HEK293 (cell line): Measurements from ENCODE around the gene KBTBD4.
A peak's percentile ranks its signal among the peaks of the same experiment; 100 is the strongest.
"Not testable (repeated sequence)": the region's sequence is repeated elsewhere in the genome, so short reads cannot be mapped to it uniquely, and the experiment has no call there.

Experiments used
- CTCF ChIA-PET: fragments of 350-600 bp; formaldehyde crosslinking; extraction: SDS; loops from one replicate; lab custom pipeline; 2021; ENCODE audit warnings: antibody characterized with exemption; lab: Yijun Ruan, JAX
- POLR2A ChIA-PET: fragments of 300-600 bp; formaldehyde crosslinking; extraction: SDS; loops from one replicate; lab custom pipeline; 2020; ENCODE audit warnings: antibody characterized with exemption, inconsistent platforms; lab: Yijun Ruan, JAX
- H3K27ac ChIP-seq: fragments of 200-500 bp; sonication (Bioruptor generic); 2 replicates; pipeline ENCODE4 v1.5.1; 2014; ENCODE audit warnings: low read depth, low read length, control low read depth, inconsistent platforms; ENCODE audit errors: extremely low read depth
- H3K36me3 ChIP-seq, 2 experiments: fragments of 200-500 bp in 1 of 2; sonication (Bioruptor generic) in 1 of 2; 1 replicate in 1 of 2; 2 replicates in 1 of 2; pipeline ENCODE4 v1.5.1; 2014 to 2017; ENCODE audit warnings: inconsistent platforms in 2 of 2, low read length in 2 of 2; ENCODE audit not compliant: control insufficient read depth in 2 of 2, insufficient read depth in 1 of 2
- H3K4me1 ChIP-seq: fragments of 200-500 bp; sonication (Bioruptor generic); 2 replicates; pipeline ENCODE4 v1.5.1; 2014; ENCODE audit warnings: mild to moderate bottlenecking, low read length, inconsistent platforms; ENCODE audit not compliant: control insufficient read depth, insufficient read depth
- H3K4me3 ChIP-seq: 2 replicates; pipeline ENCODE4 v1.5.1; 2011; ENCODE audit warnings: low read depth, mild to moderate bottlenecking, control low read depth, low read length, moderate library complexity
- H3K9me3 ChIP-seq: fragments of 200-500 bp; sonication (Bioruptor generic); 2 replicates; pipeline ENCODE4 v1.5.1; 2014; ENCODE audit warnings: low read depth, low read length, inconsistent platforms; ENCODE audit not compliant: control insufficient read depth, insufficient read depth
- SP7 ChIP-seq: fragments of 450-650 bp; formaldehyde crosslinking; IDR thresholded peaks from 2 replicates; pipeline ENCODE4 v1.5.1; 2016; ENCODE audit warnings: missing biosample characterization, missing genetic modification characterization
- ZBTB17 ChIP-seq: fragments of 450-650 bp; formaldehyde crosslinking; IDR thresholded peaks from 2 replicates; pipeline ENCODE4 v1.5.1; 2016; ENCODE audit warnings: missing biosample characterization, missing genetic modification characterization
- ZBTB20 ChIP-seq: fragments of 450-650 bp; formaldehyde crosslinking; IDR thresholded peaks from 2 replicates; pipeline ENCODE4 v1.5.1; 2016; ENCODE audit warnings: missing biosample characterization, missing genetic modification characterization
- ZBTB48 ChIP-seq: fragments of 450-650 bp; formaldehyde crosslinking; IDR thresholded peaks from 2 replicates; pipeline ENCODE4 v1.5.1; 2016; ENCODE audit warnings: missing biosample characterization, missing genetic modification characterization
- ZNF239 ChIP-seq: fragments of 450-650 bp; formaldehyde crosslinking; IDR thresholded peaks from 2 replicates; pipeline ENCODE4 v1.5.1; 2016; ENCODE audit warnings: missing biosample characterization, missing genetic modification characterization
- ZNF335 ChIP-seq: fragments of 450-650 bp; formaldehyde crosslinking; conservative IDR thresholded peaks from 2 replicates; pipeline ENCODE4 v1.5.1; 2016; ENCODE audit warnings: missing biosample characterization, missing genetic modification characterization
- ZNF341 ChIP-seq: fragments of 450-650 bp; formaldehyde crosslinking; IDR thresholded peaks from 2 replicates; pipeline ENCODE4; 2016; ENCODE audit warnings: low read depth, missing biosample characterization, missing genetic modification characterization
- ZNF600 ChIP-seq: fragments of 450-650 bp; formaldehyde crosslinking; IDR thresholded peaks from 2 replicates; pipeline ENCODE4 v1.5.1; 2016; ENCODE audit warnings: missing biosample characterization, missing genetic modification characterization
- ZNF707 ChIP-seq: fragments of 450-650 bp; formaldehyde crosslinking; IDR thresholded peaks from 2 replicates; pipeline ENCODE4 v1.5.1; 2016; ENCODE audit warnings: missing biosample characterization, missing genetic modification characterization
- TF ChIP-seq, protein P1 (sequence below): fragments of 450-650 bp; formaldehyde crosslinking; IDR thresholded peaks from 2 replicates; pipeline ENCODE4 v1.5.1; 2016; ENCODE audit warnings: missing biosample characterization, missing genetic modification characterization
- TF ChIP-seq, protein P2 (sequence below): fragments of 450-650 bp; formaldehyde crosslinking; IDR thresholded peaks from 2 replicates; pipeline ENCODE4 v1.5.1; 2016; ENCODE audit warnings: missing biosample characterization, missing genetic modification characterization
- TF ChIP-seq, protein P3 (sequence below): fragments of 450-650 bp; formaldehyde crosslinking; IDR thresholded peaks from 2 replicates; pipeline ENCODE4 v1.5.1; 2016; ENCODE audit warnings: missing biosample characterization, missing genetic modification characterization
- TF ChIP-seq, protein P4 (sequence below): fragments of 450-650 bp; IDR thresholded peaks from 2 replicates; pipeline ENCODE4 v1.5.1; 2018; ENCODE audit warnings: missing biosample characterization, mild to moderate bottlenecking, missing genetic modification characterization

Gene KBTBD4

DNA sequence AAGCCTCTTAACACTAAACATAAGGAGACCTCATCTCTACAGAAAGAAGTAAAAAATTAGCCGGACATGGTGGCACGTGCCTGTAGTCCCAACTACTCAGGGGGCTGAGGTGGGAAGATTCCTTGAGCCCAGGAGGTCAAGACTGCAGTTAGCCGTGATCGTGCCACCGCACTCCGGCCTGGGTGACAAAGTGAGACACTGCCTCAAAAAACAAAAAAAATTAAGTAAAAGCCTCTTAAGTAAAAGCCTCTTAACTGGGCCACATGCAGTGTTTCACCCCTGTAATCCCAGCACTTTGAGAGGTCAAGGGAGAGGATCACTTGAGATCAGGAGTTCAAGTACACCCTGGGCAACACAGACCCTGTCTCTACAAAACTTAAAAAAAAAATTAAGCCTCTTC lies 51.6 kb downstream of the KBTBD4 start:
- TF ChIP-seq, protein P1, sequence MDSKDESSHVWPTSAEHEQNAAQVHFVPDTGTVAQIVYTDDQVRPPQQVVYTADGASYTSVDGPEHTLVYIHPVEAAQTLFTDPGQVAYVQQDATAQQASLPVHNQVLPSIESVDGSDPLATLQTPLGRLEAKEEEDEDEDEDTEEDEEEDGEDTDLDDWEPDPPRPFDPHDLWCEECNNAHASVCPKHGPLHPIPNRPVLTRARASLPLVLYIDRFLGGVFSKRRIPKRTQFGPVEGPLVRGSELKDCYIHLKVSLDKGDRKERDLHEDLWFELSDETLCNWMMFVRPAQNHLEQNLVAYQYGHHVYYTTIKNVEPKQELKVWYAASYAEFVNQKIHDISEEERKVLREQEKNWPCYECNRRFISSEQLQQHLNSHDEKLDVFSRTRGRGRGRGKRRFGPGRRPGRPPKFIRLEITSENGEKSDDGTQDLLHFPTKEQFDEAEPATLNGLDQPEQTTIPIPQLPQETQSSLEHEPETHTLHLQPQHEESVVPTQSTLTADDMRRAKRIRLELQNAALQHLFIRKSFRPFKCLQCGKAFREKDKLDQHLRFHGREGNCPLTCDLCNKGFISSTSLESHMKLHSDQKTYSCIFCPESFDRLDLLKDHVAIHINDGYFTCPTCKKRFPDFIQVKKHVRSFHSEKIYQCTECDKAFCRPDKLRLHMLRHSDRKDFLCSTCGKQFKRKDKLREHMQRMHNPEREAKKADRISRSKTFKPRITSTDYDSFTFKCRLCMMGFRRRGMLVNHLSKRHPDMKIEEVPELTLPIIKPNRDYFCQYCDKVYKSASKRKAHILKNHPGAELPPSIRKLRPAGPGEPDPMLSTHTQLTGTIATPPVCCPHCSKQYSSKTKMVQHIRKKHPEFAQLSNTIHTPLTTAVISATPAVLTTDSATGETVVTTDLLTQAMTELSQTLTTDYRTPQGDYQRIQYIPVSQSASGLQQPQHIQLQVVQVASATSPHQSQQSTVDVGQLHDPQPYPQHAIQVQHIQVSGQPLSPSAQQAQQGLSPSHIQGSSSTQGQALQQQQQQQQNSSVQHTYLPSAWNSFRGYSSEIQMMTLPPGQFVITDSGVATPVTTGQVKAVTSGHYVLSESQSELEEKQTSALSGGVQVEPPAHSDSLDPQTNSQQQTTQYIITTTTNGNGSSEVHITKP (tag by site-specific recombination), result peak; percentile 62
- TF ChIP-seq, protein P2, sequence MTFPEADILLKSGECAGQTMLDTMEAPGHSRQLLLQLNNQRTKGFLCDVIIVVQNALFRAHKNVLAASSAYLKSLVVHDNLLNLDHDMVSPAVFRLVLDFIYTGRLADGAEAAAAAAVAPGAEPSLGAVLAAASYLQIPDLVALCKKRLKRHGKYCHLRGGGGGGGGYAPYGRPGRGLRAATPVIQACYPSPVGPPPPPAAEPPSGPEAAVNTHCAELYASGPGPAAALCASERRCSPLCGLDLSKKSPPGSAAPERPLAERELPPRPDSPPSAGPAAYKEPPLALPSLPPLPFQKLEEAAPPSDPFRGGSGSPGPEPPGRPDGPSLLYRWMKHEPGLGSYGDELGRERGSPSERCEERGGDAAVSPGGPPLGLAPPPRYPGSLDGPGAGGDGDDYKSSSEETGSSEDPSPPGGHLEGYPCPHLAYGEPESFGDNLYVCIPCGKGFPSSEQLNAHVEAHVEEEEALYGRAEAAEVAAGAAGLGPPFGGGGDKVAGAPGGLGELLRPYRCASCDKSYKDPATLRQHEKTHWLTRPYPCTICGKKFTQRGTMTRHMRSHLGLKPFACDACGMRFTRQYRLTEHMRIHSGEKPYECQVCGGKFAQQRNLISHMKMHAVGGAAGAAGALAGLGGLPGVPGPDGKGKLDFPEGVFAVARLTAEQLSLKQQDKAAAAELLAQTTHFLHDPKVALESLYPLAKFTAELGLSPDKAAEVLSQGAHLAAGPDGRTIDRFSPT (tag by site-specific recombination), result no peak
- TF ChIP-seq SP7 (tag by site-specific recombination), result peak; percentile 52; the same call in 1 of the 2 replicates
- Histone ChIP-seq H3K27ac (no peak overlapping the region), H3K4me3 (no peak overlapping the region), H3K9me3 (no peaks in the 10 kb centered on the region), H3K36me3 (no peaks in the 10 kb centered on the region; a peak in 1 of 3 replicates), H3K4me1 (peaks cover 17% of the 10 kb centered on the region)
- ChIA-PET CTCF (no interaction called here), POLR2A (interaction anchor here (0.6 kb wide), 1 partner anchor 48 kb away, joined by 4 read pairs; no protein-coding TSS in a partner anchor)

DNA sequence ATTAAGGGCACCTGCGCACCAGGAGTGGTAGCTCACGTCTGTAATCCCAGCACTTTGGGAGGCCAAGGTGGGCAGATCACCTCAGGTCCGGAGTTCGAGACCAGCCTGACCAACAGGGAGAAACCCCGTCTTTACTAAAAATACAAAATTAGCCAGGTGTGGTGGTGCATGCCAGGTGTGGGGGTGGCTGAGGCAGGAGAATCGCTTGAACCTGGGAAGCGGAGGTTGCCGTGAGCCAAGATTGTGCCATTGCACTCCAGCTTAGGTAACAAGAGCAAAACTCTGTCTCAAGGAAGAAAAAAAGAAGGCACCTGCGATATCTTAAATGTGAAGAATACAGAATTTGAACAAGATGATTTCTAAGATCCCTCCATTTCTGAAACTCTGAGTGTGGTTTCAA lies 52.7 kb downstream of the KBTBD4 start:
- CTCF ChIA-PET, result interaction anchor here (0.9 kb wide), 1 partner anchor 12 kb away, joined by 3 read pairs; no protein-coding TSS in a partner anchor
- POLR2A ChIA-PET, result not testable (repeated sequence)

DNA sequence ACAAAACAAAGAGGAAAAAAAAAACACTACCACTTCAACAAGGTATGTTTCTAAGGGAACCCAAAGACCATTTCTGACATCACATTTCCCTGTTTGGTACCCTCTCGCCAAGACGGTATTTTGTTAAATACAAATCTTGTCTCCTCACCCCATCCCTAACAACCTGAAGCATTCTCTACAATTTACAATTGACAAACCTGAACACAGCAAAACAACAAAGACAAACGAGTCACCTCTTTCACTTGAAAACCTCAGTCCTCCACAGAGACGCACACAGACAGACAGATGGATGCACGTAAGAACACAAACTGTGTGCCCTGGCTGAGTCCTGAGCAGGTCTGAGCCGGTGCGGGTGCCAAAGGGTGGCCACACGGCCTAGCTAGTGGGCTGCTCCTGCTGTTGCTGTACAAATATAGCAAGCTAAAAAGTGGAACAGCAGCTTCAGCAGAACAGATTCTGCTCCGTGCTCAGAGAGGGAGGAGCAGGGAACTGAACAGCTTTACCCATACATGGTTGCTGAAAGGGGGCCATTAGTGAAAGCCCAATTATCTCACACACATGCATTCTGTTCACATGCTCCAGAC lies 54.4 kb downstream of the KBTBD4 start:
- CTCF ChIA-PET, result interaction anchor here (1.0 to 1.6 kb wide), 2 partner anchors 14 to 16 kb away, joined by 3 read pairs; no protein-coding TSS in a partner anchor
- Histone ChIP-seq H3K27ac (peak overlapping the region; percentile 27), H3K9me3 (no peaks in the 10 kb centered on the region), H3K4me1 (peaks cover 17% of the 10 kb centered on the region), H3K4me3 (no peak overlapping the region), H3K36me3 (no peaks in the 10 kb centered on the region; a peak in 1 of 3 replicates)
- POLR2A ChIA-PET, result interaction anchor here (0.8 kb wide), 1 partner anchor 15 kb away, joined by 3 read pairs; no protein-coding TSS in a partner anchor
- peak; percentile 15; the same call in 1 of the 2 replicates for TF ChIP-seq ZNF335 (tag by site-specific recombination)
- TF ChIP-seq ZNF239, result no peak
- TF ChIP-seq, protein P3, sequence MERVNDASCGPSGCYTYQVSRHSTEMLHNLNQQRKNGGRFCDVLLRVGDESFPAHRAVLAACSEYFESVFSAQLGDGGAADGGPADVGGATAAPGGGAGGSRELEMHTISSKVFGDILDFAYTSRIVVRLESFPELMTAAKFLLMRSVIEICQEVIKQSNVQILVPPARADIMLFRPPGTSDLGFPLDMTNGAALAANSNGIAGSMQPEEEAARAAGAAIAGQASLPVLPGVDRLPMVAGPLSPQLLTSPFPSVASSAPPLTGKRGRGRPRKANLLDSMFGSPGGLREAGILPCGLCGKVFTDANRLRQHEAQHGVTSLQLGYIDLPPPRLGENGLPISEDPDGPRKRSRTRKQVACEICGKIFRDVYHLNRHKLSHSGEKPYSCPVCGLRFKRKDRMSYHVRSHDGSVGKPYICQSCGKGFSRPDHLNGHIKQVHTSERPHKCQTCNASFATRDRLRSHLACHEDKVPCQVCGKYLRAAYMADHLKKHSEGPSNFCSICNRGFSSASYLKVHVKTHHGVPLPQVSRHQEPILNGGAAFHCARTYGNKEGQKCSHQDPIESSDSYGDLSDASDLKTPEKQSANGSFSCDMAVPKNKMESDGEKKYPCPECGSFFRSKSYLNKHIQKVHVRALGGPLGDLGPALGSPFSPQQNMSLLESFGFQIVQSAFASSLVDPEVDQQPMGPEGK, result peak; percentile 6; the same call in 1 of the 2 replicates
- peak; percentile 46; the same call in 1 of the 2 replicates for TF ChIP-seq ZBTB17 (tag by site-specific recombination)
- TF ChIP-seq, protein P4, sequence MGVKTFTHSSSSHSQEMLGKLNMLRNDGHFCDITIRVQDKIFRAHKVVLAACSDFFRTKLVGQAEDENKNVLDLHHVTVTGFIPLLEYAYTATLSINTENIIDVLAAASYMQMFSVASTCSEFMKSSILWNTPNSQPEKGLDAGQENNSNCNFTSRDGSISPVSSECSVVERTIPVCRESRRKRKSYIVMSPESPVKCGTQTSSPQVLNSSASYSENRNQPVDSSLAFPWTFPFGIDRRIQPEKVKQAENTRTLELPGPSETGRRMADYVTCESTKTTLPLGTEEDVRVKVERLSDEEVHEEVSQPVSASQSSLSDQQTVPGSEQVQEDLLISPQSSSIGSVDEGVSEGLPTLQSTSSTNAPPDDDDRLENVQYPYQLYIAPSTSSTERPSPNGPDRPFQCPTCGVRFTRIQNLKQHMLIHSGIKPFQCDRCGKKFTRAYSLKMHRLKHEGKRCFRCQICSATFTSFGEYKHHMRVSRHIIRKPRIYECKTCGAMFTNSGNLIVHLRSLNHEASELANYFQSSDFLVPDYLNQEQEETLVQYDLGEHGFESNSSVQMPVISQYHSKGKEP (tag by site-specific recombination), result no peak
- TF ChIP-seq ZNF341 (tag by site-specific recombination), result peak; percentile 93
- no peak for TF ChIP-seq SP7 (tag by site-specific recombination)
- no peak for TF ChIP-seq ZBTB48 (tag by site-specific recombination)
- TF ChIP-seq ZBTB20 (tag by site-specific recombination), result peak; percentile 22; the same call in 1 of the 2 replicates
- TF ChIP-seq ZNF600 (tag by site-specific recombination), result peak; percentile 93
- TF ChIP-seq ZNF707 (tag by site-specific recombination), result no peak
- TF ChIP-seq, all 188 proteins: peak for 6

More for the DNA sequence above, 52.7 kb downstream of the KBTBD4 start:
- not testable (repeated sequence) for H3K9me3 ChIP-seq, H3K36me3 ChIP-seq, H3K27ac ChIP-seq, H3K4me3 ChIP-seq
- H3K4me1 ChIP-seq, result peaks cover 17% of the 10 kb centered on the region
- TF ChIP-seq, protein P1 (tag by site-specific recombination), result peak; percentile 66
